Measurements from ENCODE around the gene PDGFRB. TPM values are rescaled to one million over a fixed set of nuclear protein-coding genes. Genes with fewer than 3 reads are reported as not detected.

The PDGFRB gene
- polyA plus RNA-seq, 1 donor (not counting 4 experiments of a cell fraction or from before 2014, with no cell fraction given), result 0.14 TPM

GRCh38 chr5:150159741-150160179 is 4.1 kb upstream of the PDGFRB start:
- Histone ChIP-seq H3K9ac (ENCODE audit: control insufficient read depth, extremely low read depth, insufficient read depth, low read length) (no peak overlapping the region), H3K4me2 (ENCODE audit: control insufficient read depth, extremely low read depth, insufficient read depth, low read depth, low read length) (no peak overlapping the region), H4K20me1 (ENCODE audit: control insufficient read depth, extremely low read depth, insufficient read depth, low read length) (no peaks in the 10 kb centered on the region), H3K4me3 (ENCODE audit: control insufficient read depth in 2 of 3, extremely low read depth in 1 of 3, insufficient read depth in 2 of 3, low read depth in 1 of 3, low read length in 3 of 3) (no peak overlapping the region), H2AFZ (ENCODE audit: control insufficient read depth, low read length) (no peak overlapping the region), H3K9me3 (ENCODE audit: control insufficient read depth, low read depth, low read length) (no peaks in the 10 kb centered on the region), H3K4me1 (ENCODE audit: control insufficient read depth, extremely low read depth, insufficient read depth, low read length) (no peaks in the 10 kb centered on the region), H3K36me3 (ENCODE audit: control insufficient read depth in 2 of 2, extremely low read depth in 1 of 2, insufficient read depth in 2 of 2, low read length in 2 of 2) (no peaks in the 10 kb centered on the region), H3K27me3 (ENCODE audit: control insufficient read depth, extremely low read depth, insufficient read depth, low read length) (peaks cover 17% of the 10 kb centered on the region), H3K9me1 (ENCODE audit: control insufficient read depth, extremely low read depth, insufficient read depth, low read length) (no peaks in the 10 kb centered on the region), H3K27ac (ENCODE audit: control insufficient read depth, insufficient read depth, low read length) (no peak overlapping the region), H3K79me2 (ENCODE audit: control insufficient read depth, insufficient read depth, low read length) (no peaks in the 10 kb centered on the region)
- dilution Hi-C loops (cut with MboI; ENCODE audit: extremely low pct_ligation_motif_present, low sequenced_read_pairs), result no loop called here
- FAIRE-seq (no peak), DNase-seq (ENCODE audit: low read depth, low spot score) (no peak)
- TF ChIP-seq EZH2 (IDR thresholded peaks at IDR 0.05; ENCODE audit: low read length), result no peak
- TF ChIP-seq, protein P1, sequence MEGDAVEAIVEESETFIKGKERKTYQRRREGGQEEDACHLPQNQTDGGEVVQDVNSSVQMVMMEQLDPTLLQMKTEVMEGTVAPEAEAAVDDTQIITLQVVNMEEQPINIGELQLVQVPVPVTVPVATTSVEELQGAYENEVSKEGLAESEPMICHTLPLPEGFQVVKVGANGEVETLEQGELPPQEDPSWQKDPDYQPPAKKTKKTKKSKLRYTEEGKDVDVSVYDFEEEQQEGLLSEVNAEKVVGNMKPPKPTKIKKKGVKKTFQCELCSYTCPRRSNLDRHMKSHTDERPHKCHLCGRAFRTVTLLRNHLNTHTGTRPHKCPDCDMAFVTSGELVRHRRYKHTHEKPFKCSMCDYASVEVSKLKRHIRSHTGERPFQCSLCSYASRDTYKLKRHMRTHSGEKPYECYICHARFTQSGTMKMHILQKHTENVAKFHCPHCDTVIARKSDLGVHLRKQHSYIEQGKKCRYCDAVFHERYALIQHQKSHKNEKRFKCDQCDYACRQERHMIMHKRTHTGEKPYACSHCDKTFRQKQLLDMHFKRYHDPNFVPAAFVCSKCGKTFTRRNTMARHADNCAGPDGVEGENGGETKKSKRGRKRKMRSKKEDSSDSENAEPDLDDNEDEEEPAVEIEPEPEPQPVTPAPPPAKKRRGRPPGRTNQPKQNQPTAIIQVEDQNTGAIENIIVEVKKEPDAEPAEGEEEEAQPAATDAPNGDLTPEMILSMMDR (optimal IDR thresholded peaks at IDR 0.05 in 1 of 3, IDR thresholded peaks at IDR 0.05 in 1 of 3, conservative IDR thresholded peaks at IDR 0.05 in 1 of 3; ENCODE audit: extremely low read depth in 1 of 3, insufficient read depth in 2 of 3, low read length in 3 of 3), result no peak

- H3K4me3 ChIP-seq (ENCODE audit: control insufficient read depth in 2 of 3, extremely low read depth in 1 of 3, insufficient read depth in 2 of 3, low read depth in 1 of 3, low read length in 3 of 3), result no peak overlapping the region
- no peaks in the 10 kb centered on the region for H3K9me1 ChIP-seq (ENCODE audit: control insufficient read depth, extremely low read depth, insufficient read depth, low read length)
- TF ChIP-seq, protein P1 (optimal IDR thresholded peaks at IDR 0.05 in 1 of 3, IDR thresholded peaks at IDR 0.05 in 1 of 3, conservative IDR thresholded peaks at IDR 0.05 in 1 of 3; ENCODE audit: extremely low read depth in 1 of 3, insufficient read depth in 2 of 3, low read length in 3 of 3), result no peak
- no peak for TF ChIP-seq EZH2 (IDR thresholded peaks at IDR 0.05; ENCODE audit: low read length)
- no peaks in the 10 kb centered on the region for H4K20me1 ChIP-seq (ENCODE audit: control insufficient read depth, extremely low read depth, insufficient read depth, low read length)
- H3K27ac ChIP-seq (ENCODE audit: control insufficient read depth, insufficient read depth, low read length), result no peak overlapping the region
- peaks cover 25% of the 10 kb centered on the region for H3K27me3 ChIP-seq (ENCODE audit: control insufficient read depth, extremely low read depth, insufficient read depth, low read length)
- H2AFZ ChIP-seq (ENCODE audit: control insufficient read depth, low read length), result no peak overlapping the region
- no peaks in the 10 kb centered on the region for H3K79me2 ChIP-seq (ENCODE audit: control insufficient read depth, insufficient read depth, low read length)
- H3K4me2 ChIP-seq (ENCODE audit: control insufficient read depth, extremely low read depth, insufficient read depth, low read depth, low read length), result no peak overlapping the region
- no peak overlapping the region for H3K9ac ChIP-seq (ENCODE audit: control insufficient read depth, extremely low read depth, insufficient read depth, low read length)
- dilution Hi-C loops (cut with MboI; ENCODE audit: extremely low pct_ligation_motif_present, low sequenced_read_pairs), result no loop called here
- H3K9me3 ChIP-seq (ENCODE audit: control insufficient read depth, low read depth, low read length), result no peaks in the 10 kb centered on the region
- DNase-seq (ENCODE audit: low read depth, low spot score) (no peak), FAIRE-seq (no peak)
- no peaks in the 10 kb centered on the region for H3K4me1 ChIP-seq (ENCODE audit: control insufficient read depth, extremely low read depth, insufficient read depth, low read length)
- no peaks in the 10 kb centered on the region for H3K36me3 ChIP-seq (ENCODE audit: control insufficient read depth in 2 of 2, extremely low read depth in 1 of 2, insufficient read depth in 2 of 2, low read length in 2 of 2)
These were observed 3.4 kb upstream of the PDGFRB start for GRCh38 chr5:150159031-150159430.
